HCT116 (cell line): ENCODE measurements around the gene GBE1. TPM values are rescaled to one million over a fixed set of nuclear protein-coding genes. Genes with fewer than 3 reads are reported as not detected.

Source experiments
- ATAC-seq: fragments of 200-7000 bp; cut with Tn5 transposase; 2 replicates; pipeline ENCODE4 v1.9.1; 2020; ENCODE audit warnings: mild to moderate bottlenecking, moderate library complexity
- BruUV-seq: library from RNA; stranded (reverse); fragments of 400-500 nt; replicated peaks from 2 replicates; lab custom pipeline; 2021; lab: Mats Ljungman, UMichigan
- CTCF ChIA-PET: fragments of 300-600 bp; sonication (Branson Sonifier 250); formaldehyde crosslinking; loops from one replicate; lab custom pipeline; 2021; ENCODE audit warnings: antibody characterized with exemption; lab: Charles Lee
- POLR2A ChIA-PET: fragments of 300-600, 350-600 bp; sonication (Branson Sonifier 250); formaldehyde crosslinking; loops from one replicate; lab custom pipeline; 2021; ENCODE audit warnings: antibody characterized with exemption; lab: Charles Lee
- RAD21 ChIA-PET, 2 experiments: fragments of 300-600 bp; sonication (Branson Sonifier 250); formaldehyde crosslinking; loops; one replicate each; lab custom pipeline; 2023; ENCODE audit warnings: low total read pairs in 2 of 2; ENCODE audit not compliant: uncharacterized antibody in 2 of 2, unreplicated experiment in 2 of 2, low non-redundant PET in 1 of 2; lab: Charles Lee
- DNase-seq: peaks from one replicate; pipeline ENCODE4 v3.0.0-alpha.2; 2010; ENCODE audit warnings: low read depth, low spot score
- H2AFZ ChIP-seq: fragments of 200-600 bp; shearing (Covaris generic), sonication (generic); 2 replicates; pipeline ENCODE4 v1.6.1; 2017; ENCODE audit warnings: low read depth, mixed run types, mixed read lengths, antibody characterized with exemption, low read length; ENCODE audit not compliant: poor library complexity, severe bottlenecking
- H3K27ac ChIP-seq: 2 replicates; pipeline ENCODE4 v1.5.1; 2012; ENCODE audit warnings: low read depth, low read length
- H3K27me3 ChIP-seq: fragments of 200-600 bp; sonication (generic); 2 replicates; pipeline ENCODE4 v1.6.1; 2016; ENCODE audit warnings: mixed run types, low read length, mixed read lengths; ENCODE audit not compliant: insufficient read depth
- H3K36me3 ChIP-seq, 2 experiments: fragments of 200-500 bp in 1 of 2; fragments of 200-600 bp in 1 of 2; sonication (Bioruptor generic) in 1 of 2; sonication (generic) in 1 of 2; 2 replicates each; pipeline versions ENCODE4 v1.5.1 to v1.6.1; 2014 to 2016; ENCODE audit warnings: low read length in 2 of 2, inconsistent platforms in 1 of 2, mixed read lengths in 1 of 2, mixed run types in 1 of 2; ENCODE audit not compliant: insufficient read depth in 2 of 2, control insufficient read depth in 1 of 2
- H3K4me1 ChIP-seq, 2 experiments: fragments of 200-600 bp in 1 of 2; sonication (generic) in 1 of 2; 2 replicates each; pipeline versions ENCODE4 v1.5.1 to v1.6.1; 2012 to 2017; ENCODE audit warnings: low read length in 2 of 2, inconsistent platforms in 1 of 2, mild to moderate bottlenecking in 1 of 2, mixed read lengths in 1 of 2, mixed run types in 1 of 2, moderate library complexity in 1 of 2; ENCODE audit not compliant: insufficient read depth in 2 of 2, control insufficient read depth in 1 of 2
- H3K4me2 ChIP-seq: fragments of 200-600 bp; sonication (generic); 2 replicates; pipeline ENCODE4 v1.6.1; 2017; ENCODE audit warnings: mixed run types, low read length, mixed read lengths
- H3K4me3 ChIP-seq, 2 experiments: fragments of 200-600 bp in 1 of 2; sonication (generic) in 1 of 2; replicated peaks in 1 of 2; 2 replicates each; pipeline ENCODE4 v1.5.1; 2011 to 2016; ENCODE audit warnings: low read length in 2 of 2, control low read depth in 1 of 2, low read depth in 1 of 2, mild to moderate bottlenecking in 1 of 2, mixed read lengths in 1 of 2, mixed run types in 1 of 2
- H3K79me2 ChIP-seq: fragments of 200-600 bp; sonication (generic); 2 replicates; pipeline ENCODE4 v1.6.1; 2017; ENCODE audit warnings: mild to moderate bottlenecking, mixed run types, low read length, moderate library complexity, mixed read lengths; ENCODE audit not compliant: insufficient read depth
- H3K9ac ChIP-seq: fragments of 200-600 bp; sonication (generic); 2 replicates; pipeline ENCODE4 v1.6.1; 2016; ENCODE audit warnings: low read length, mixed read lengths
- H3K9me2 ChIP-seq: fragments of 200-600 bp; sonication (generic), shearing (Covaris generic); 2 replicates; pipeline ENCODE4 v1.6.1; 2017; ENCODE audit warnings: mixed run types, mild to moderate bottlenecking, moderate library complexity; ENCODE audit not compliant: insufficient read depth
- H3K9me3 ChIP-seq, 2 experiments: fragments of 200-500 bp in 1 of 2; fragments of 200-600 bp in 1 of 2; sonication (Bioruptor generic) in 1 of 2; sonication (generic) in 1 of 2; 2 replicates each; pipeline ENCODE4 v1.6.1; 2014 to 2017; ENCODE audit warnings: low read length in 2 of 2, mixed read lengths in 2 of 2, inconsistent platforms in 1 of 2, low read depth in 1 of 2, mild to moderate bottlenecking in 1 of 2, mixed run types in 1 of 2, moderate library complexity in 1 of 2; ENCODE audit not compliant: control insufficient read depth in 1 of 2, insufficient read depth in 1 of 2
- H4K20me1 ChIP-seq: fragments of 200-600 bp; sonication (generic), shearing (Covaris generic); 2 replicates; pipeline ENCODE4 v1.6.1; 2017; ENCODE audit warnings: mixed run types, mild to moderate bottlenecking, moderate library complexity; ENCODE audit not compliant: insufficient read depth
- ATF3 ChIP-seq: IDR thresholded peaks from 2 replicates; pipeline ENCODE4 v1.6.1; 2012
- CBX3 ChIP-seq: IDR thresholded peaks from 2 replicates; pipeline ENCODE4 v1.6.1; 2012; ENCODE audit warnings: low read depth
- CEBPB ChIP-seq: IDR thresholded peaks from 2 replicates; pipeline ENCODE4 v1.6.1; 2012; ENCODE audit warnings: low read depth
- CTCF ChIP-seq, 3 experiments: fragments of 200-600 bp in 1 of 3; sonication (generic) in 1 of 3; IDR thresholded peaks in 2 of 3; conservative IDR thresholded peaks in 1 of 3; 2 replicates each; pipeline ENCODE4 v1.5.1; 2012 to 2017; ENCODE audit warnings: low read depth in 2 of 3, low read length in 2 of 3, antibody characterized with exemption in 1 of 3, borderline replicate concordance in 1 of 3, control low read depth in 1 of 3, mild to moderate bottlenecking in 1 of 3, mixed read lengths in 1 of 3, mixed run types in 1 of 3, moderate library complexity in 1 of 3; ENCODE audit not compliant: insufficient read depth in 1 of 3
- EGR1 ChIP-seq: IDR thresholded peaks from 2 replicates; pipeline ENCODE4 v1.6.1; 2012; ENCODE audit warnings: low read depth
- ELF1 ChIP-seq: IDR thresholded peaks from 2 replicates; pipeline ENCODE4 v1.6.1; 2012; ENCODE audit warnings: low read depth, borderline replicate concordance
- EZH2 ChIP-seq: fragments of 200-600 bp; sonication (generic); IDR thresholded peaks from 2 replicates; pipeline ENCODE4 v1.6.1; 2017; ENCODE audit warnings: antibody characterized with exemption, mixed run types
- EZH2phosphoT487 ChIP-seq: fragments of 200-600 bp; IDR thresholded peaks from 2 replicates; pipeline ENCODE4 v1.6.1; 2018; ENCODE audit warnings: antibody characterized with exemption, borderline replicate concordance
- FOSL1 ChIP-seq: IDR thresholded peaks from 2 replicates; pipeline ENCODE4 v1.6.1; 2012; ENCODE audit warnings: low read depth
- JUND ChIP-seq: IDR thresholded peaks from 2 replicates; pipeline ENCODE4 v1.6.1; 2012
- MAX ChIP-seq: IDR thresholded peaks from 2 replicates; pipeline ENCODE4 v1.6.1; 2012
- POLR2A ChIP-seq: IDR thresholded peaks from 2 replicates; pipeline ENCODE4 v1.7.0; 2011; ENCODE audit warnings: borderline replicate concordance; ENCODE audit not compliant: insufficient read depth, insufficient read length; ENCODE audit errors: extremely low read depth
- POLR2AphosphoS5 ChIP-seq: IDR thresholded peaks from 2 replicates; pipeline ENCODE4 v1.6.1; 2011; ENCODE audit warnings: mild to moderate bottlenecking, low read depth, low read length, moderate library complexity
- SIN3A ChIP-seq: IDR thresholded peaks from 2 replicates; pipeline ENCODE4 v1.6.1; 2012; ENCODE audit warnings: low read depth
- SP1 ChIP-seq: IDR thresholded peaks from 2 replicates; pipeline ENCODE4 v1.6.1; 2012; ENCODE audit warnings: low read depth
- TCF7L2 ChIP-seq: IDR thresholded peaks from 2 replicates; pipeline ENCODE4 v1.7.0; 2011; ENCODE audit warnings: borderline replicate concordance, inconsistent platforms; ENCODE audit not compliant: insufficient read depth, insufficient read length; ENCODE audit errors: extremely low read depth
- ZBTB33 ChIP-seq: IDR thresholded peaks from 2 replicates; pipeline ENCODE4 v1.6.1; 2011; ENCODE audit warnings: mild to moderate bottlenecking, low read length, moderate library complexity; ENCODE audit not compliant: insufficient replicate concordance; ENCODE audit errors: extremely low read depth
- ZFX ChIP-seq: fragments of 450-650 bp; IDR thresholded peaks from 2 replicates; pipeline ENCODE4 v1.6.1; 2017
- ZNF274 ChIP-seq: fragments of 200-500 bp; sonication (Bioruptor generic); IDR thresholded peaks from 2 replicates; pipeline ENCODE4 v1.6.1; 2014; ENCODE audit warnings: mild to moderate bottlenecking, low read depth, low read length, inconsistent platforms
- intact Hi-C: fragments of 100-400 bp; cut with micrococcal nuclease; formaldehyde crosslinking; loops from 2 replicates; pipeline ENCODE4 v1.10.0; 2022
- total RNA-seq: library from RNA; stranded (reverse); gene quantifications from one replicate; pipeline ENCODE4 v1.2.1, GENCODE V29; 2021; ENCODE audit not compliant: unreplicated experiment

The GBE1 gene
- total RNA-seq, 1 experiment from 2014 or later, result 27.7 TPM

- TF ChIP-seq TCF7L2 (peak; percentile 52), CEBPB (peak; percentile 61), POLR2AphosphoS5 (peak; percentile 77), EZH2 (no peak), SIN3A (peak; percentile 73), MAX (peak; percentile 78), POLR2A (peak; percentile 84), FOSL1 (peak; percentile 31), ZFX (peak; percentile 91)
These were observed at the start of gene GBE1 (continued) for GRCh38 chr3:81760924-81761903.

GRCh38 chr3:81808900-81809299, 47.5 kb upstream of the GBE1 start:
- ATAC-seq, result no peak
- Histone ChIP-seq H3K27ac (no peak overlapping the region), H2AFZ (no peak overlapping the region), H3K4me2 (no peak overlapping the region), H3K79me2 (no peaks in the 10 kb centered on the region), H4K20me1 (no peaks in the 10 kb centered on the region), H3K4me3 (no peak overlapping the region), H3K9me2 (no peaks in the 10 kb centered on the region), H3K27me3 (no peaks in the 10 kb centered on the region), H3K9me3 (no peaks in the 10 kb centered on the region), H3K4me1 (no peaks in the 10 kb centered on the region), H3K36me3 (no peaks in the 10 kb centered on the region), H3K9ac (no peak overlapping the region)
- intact Hi-C loops, result no loop called here
- no TSS peak for BruUV-seq
- ChIA-PET POLR2A (no interaction called here), RAD21 (no interaction called here), CTCF (no interaction called here)
- TF ChIP-seq SIN3A (no peak), ELF1 (no peak), EZH2 (no peak), POLR2A (no peak), TCF7L2 (no peak), EZH2phosphoT487 (no peak), ZFX (no peak), MAX (no peak), CTCF (IDR thresholded peaks at IDR 0.05 in 2 of 3, conservative IDR thresholded peaks at IDR 0.05 in 1 of 3; ENCODE audit: borderline replicate concordance in 1 of 3, insufficient read depth in 1 of 3, low read depth in 2 of 3, low read length in 2 of 3) (no peak), ZNF274 (no peak), EGR1 (no peak), FOSL1 (no peak), ATF3 (no peak), JUND (no peak), SP1 (no peak), CEBPB (no peak), ZBTB33 (no peak), POLR2AphosphoS5 (no peak), CBX3 (no peak)
- DNase-seq, result no peak
